T-helper 17 cell (primary cell): Measurements from ENCODE around the gene MPC1L. TPM values are rescaled to one million over a fixed set of nuclear protein-coding genes. Genes with fewer than 3 reads are reported as not detected.

Experiments used
- ATAC-seq: fragments of 150-1000 bp; cut with Tn5 transposase; 2 replicates; pipeline ENCODE4 v1.10.0; 2021; ENCODE audit warnings: mild to moderate bottlenecking, moderate library complexity
- DNase-seq, 3 donors: peaks; one replicate each; pipeline versions ENCODE4 v3.0.0 to v3.0.0-alpha.2; 2020 to 2021
- H3K9me3 ChIP-seq: one replicate; pipeline ENCODE4 v1.7.0; 2013; ENCODE audit warnings: low read length, mild to moderate bottlenecking; ENCODE audit not compliant: control insufficient read depth, poor library complexity, severe bottlenecking
- H3K27ac Mint-ChIP-seq: one replicate; pipeline ENCODE4 v1.8.0; 2022; ENCODE audit warnings: mild to moderate bottlenecking, moderate library complexity, mixed read lengths
- H3K27me3 Mint-ChIP-seq: one replicate; pipeline ENCODE4 v1.8.0; 2022; ENCODE audit warnings: mixed read lengths
- H3K36me3 Mint-ChIP-seq: one replicate; pipeline ENCODE4 v1.8.0; 2022; ENCODE audit warnings: low read depth, mixed read lengths
- H3K4me1 Mint-ChIP-seq: one replicate; pipeline ENCODE4 v1.8.0; 2022; ENCODE audit warnings: mild to moderate bottlenecking, mixed read lengths
- H3K4me3 Mint-ChIP-seq: one replicate; pipeline ENCODE4 v1.8.0; 2022; ENCODE audit warnings: mild to moderate bottlenecking, moderate library complexity, mixed read lengths
- total RNA-seq, 4 donors: library from RNA in 2 of 4; stranded (reverse) in 2 of 4; gene quantifications; one replicate each; pipeline ENCODE4 v1.2.3 and lab custom pipeline; 2022 to 2026

The MPC1L gene
- total RNA-seq, 2 donors from 2014 or later: not detected

DNA sequence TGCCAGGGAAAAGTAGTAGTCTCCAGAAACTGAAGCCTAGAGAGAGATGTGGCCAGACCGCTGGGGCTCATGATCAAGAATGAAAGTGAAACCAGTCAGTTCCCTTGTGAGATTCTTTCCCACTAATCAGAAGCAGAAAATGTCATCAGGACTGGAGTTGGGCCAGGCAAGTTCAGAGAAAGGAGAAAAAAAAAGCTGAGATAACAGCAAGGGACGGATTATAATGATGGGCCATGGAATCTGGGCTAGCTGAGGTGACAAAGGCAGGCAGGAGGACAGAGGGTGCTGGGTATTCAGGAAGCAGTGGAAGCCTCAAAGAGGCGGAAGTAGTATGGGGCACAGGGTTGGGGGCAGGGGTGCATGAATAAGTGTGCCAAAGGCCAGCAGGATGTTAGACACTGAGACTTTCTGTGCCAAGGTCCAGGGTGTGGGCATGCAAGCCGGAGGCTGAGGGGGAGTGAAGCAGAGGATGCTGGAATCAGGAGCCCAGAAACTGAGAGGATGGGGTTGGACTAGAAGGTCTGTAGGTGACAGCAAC, 21.7 kb downstream of the MPC1L start:
- ATAC-seq (peak; percentile 57), DNase-seq (peak in 2 of 3 donors; percentile 14 to 20)
- Mint-ChIP-seq H3K4me1 (peaks cover 22% of the 10 kb centered on the region), H3K27ac (peak overlapping the region; percentile 96), H3K27me3 (no peaks in the 10 kb centered on the region), H3K36me3 (peaks cover 9% of the 10 kb centered on the region), H3K4me3 (peak overlapping the region; percentile 99)
- no peaks in the 10 kb centered on the region for H3K9me3 ChIP-seq

DNA sequence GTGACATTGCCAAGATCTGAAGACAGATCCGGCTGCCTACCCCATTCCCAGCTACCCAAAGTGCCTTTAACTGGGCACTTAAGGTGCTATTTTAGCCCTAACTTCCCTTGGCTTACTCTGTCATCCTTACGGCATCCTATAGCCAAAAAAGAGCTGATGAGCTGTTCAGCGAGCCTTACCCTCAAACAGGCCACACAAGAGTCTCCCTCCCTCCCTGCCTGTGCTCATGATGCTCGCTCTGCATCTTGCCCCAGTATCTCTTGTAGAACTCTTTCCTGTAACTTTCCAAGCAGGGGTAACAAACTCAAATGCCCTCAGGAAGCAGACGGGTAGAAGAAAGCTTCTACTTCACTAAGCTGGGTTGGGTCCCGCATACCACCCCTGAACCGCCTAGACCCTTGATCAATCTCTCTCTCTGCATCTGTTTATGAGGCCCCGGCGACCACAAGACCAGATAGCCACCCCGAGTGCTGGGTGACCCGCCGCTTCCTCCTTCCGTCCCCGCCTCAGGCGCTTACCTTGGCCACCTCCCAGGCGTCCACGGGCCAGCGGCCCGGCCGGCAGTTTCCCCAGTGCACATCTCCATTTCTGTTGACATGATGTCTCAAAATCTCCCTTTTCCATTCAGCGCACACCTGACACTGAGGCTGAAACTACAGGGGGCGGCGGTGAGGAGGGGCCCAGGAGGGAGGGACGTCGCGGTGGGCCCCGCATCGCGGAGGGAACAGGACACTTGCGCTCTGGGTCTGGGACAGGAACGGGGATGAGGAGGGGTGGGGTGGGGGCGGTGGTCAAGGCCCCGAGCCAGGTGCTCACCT, 23.5 kb downstream of the MPC1L start:
- ATAC-seq (peak; percentile 25), DNase-seq (no peak)
- Mint-ChIP-seq H3K27ac (peak overlapping the region; percentile 92), H3K36me3 (peaks cover 9% of the 10 kb centered on the region), H3K4me1 (peaks cover 24% of the 10 kb centered on the region), H3K27me3 (no peaks in the 10 kb centered on the region), H3K4me3 (peak overlapping the region; percentile 95)
- H3K9me3 ChIP-seq: no peaks in the 10 kb centered on the region

- DNase-seq (peak; percentile 85 to 88 (median 87)), ATAC-seq (peak; percentile 77)
- peak within 1 kb of the TSS; percentile 95 for H3K4me3 Mint-ChIP-seq
- H3K36me3 Mint-ChIP-seq: peaks cover 9% of the 10 kb centered on the region
- H3K4me1 Mint-ChIP-seq: peaks cover 17% of the 10 kb centered on the region
- no peaks in the 10 kb centered on the region for H3K9me3 ChIP-seq
- no peaks in the 10 kb centered on the region for H3K27me3 Mint-ChIP-seq
- peak within 1 kb of the TSS; percentile 92 for H3K27ac Mint-ChIP-seq
These were observed 24.3 kb downstream of the MPC1L start, which contains the start of gene CXorf38 for GRCh38 chrX:40647307-40648197. TSS of gene CXorf38 (minus strand) at chrX:40647561. CDS start at chrX:40647520, 41 bp downstream.

- Mint-ChIP-seq H3K36me3 (peaks cover 2% of the 10 kb centered on the region), H3K27ac (peak overlapping the region; percentile 82), H3K4me1 (peaks cover 2% of the 10 kb centered on the region), H3K27me3 (no peaks in the 10 kb centered on the region), H3K4me3 (no peak overlapping the region)
- no peaks in the 10 kb centered on the region for H3K9me3 ChIP-seq
- peak; percentile 37 to 53 (median 51) for DNase-seq
- no peak for ATAC-seq
These were observed 28.5 kb downstream of the MPC1L start for GRCh38 chrX:40651620-40652223.

DNA sequence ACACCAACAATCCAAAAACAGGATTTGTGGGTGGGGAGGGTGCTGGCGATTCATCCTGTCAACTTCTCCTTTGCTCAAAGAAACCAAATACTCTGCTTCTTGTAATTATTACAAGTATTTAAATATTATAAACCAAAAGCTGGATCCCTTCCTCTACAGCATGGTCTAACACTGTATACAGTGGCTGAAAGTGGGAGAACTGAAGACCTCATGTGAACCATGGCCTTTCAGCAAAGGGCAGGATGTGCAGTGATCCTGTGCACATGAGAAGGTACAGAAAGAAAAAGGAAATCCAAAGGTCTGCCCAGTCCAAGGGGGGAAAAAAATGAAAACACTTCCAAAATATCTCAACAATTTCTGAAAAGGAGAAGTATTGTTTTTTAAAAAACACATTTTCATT, 29.4 kb downstream of the MPC1L start:
- H3K4me1 Mint-ChIP-seq: peaks cover 2% of the 10 kb centered on the region
- H3K27ac Mint-ChIP-seq: no peak overlapping the region
- no peak overlapping the region for H3K4me3 Mint-ChIP-seq
- peaks cover 2% of the 10 kb centered on the region for H3K36me3 Mint-ChIP-seq
- ATAC-seq (no peak), DNase-seq (no peak)
- no peaks in the 10 kb centered on the region for H3K9me3 ChIP-seq
- no peaks in the 10 kb centered on the region for H3K27me3 Mint-ChIP-seq

DNA sequence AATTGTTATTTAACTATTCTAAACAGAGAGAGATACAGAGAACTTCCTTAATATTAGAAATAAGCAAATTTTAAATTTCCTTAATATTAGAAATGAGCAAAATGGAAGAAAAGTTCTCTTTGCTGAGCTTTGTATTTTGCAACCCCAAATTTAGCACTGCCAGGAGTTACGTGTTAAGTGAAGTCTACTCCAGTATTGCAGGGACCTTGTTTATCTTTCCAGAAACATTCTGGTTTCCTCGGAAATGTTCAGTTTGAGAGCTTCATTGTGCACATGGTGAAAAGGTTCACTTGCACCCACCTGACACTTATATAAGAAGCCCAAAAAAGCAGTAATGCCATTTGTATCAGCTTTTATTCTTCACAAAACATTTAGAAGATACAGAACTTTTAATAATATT, 30.3 kb downstream of the MPC1L start:
- no peaks in the 10 kb centered on the region for H3K9me3 ChIP-seq
- Mint-ChIP-seq H3K36me3 (peaks cover 2% of the 10 kb centered on the region), H3K4me3 (no peak overlapping the region), H3K27ac (no peak overlapping the region), H3K27me3 (no peaks in the 10 kb centered on the region), H3K4me1 (peaks cover 2% of the 10 kb centered on the region)
- no peak for ATAC-seq
- no peak for DNase-seq

DNA sequence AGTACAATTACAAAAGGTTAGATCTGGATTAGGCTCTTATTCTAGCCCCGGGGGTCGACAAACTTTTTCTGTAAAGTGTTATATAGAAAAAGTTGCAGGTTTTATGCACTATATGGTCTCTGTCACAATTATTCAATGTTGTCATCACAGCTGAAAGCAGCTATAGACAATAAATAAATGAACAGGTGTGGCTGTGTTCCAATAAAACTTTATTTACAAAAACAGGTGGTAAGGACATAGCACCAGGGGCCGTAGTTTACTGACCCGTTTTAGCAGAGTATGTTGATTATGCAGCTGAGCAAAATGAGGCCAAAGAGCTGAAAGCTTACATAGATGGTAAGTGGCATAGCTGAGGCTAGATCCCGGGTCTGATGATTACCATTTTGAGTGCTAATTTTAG, 37.2 kb downstream of the MPC1L start:
- no peaks in the 10 kb centered on the region for H3K4me1 Mint-ChIP-seq
- H3K27ac Mint-ChIP-seq: no peak overlapping the region
- H3K36me3 Mint-ChIP-seq: no peaks in the 10 kb centered on the region

DNA sequence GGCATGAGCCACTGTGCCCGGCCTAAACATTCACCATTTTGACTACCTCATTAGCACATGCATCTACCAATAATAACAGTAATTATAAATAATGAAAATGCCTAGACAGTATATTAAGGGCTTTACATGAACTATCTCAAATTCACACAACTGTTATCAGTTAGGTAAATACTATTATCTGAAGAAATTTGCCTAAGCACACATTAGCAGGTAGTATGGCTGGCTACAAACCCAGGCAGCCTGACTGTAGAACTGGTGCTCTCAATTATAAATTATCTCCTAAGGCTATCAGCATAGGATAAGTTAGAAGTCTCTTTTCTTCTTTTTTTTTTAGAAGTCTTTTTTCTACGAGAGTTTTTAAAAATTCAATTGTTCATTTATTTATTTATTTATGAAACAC, 38.3 kb downstream of the MPC1L start:
- Mint-ChIP-seq H3K36me3 (no peaks in the 10 kb centered on the region), H3K4me1 (no peaks in the 10 kb centered on the region), H3K4me3 (no peak overlapping the region), H3K27ac (no peak overlapping the region), H3K27me3 (no peaks in the 10 kb centered on the region)
- DNase-seq (no peak), ATAC-seq (no peak)
- no peaks in the 10 kb centered on the region for H3K9me3 ChIP-seq

More for the DNA sequence above, 37.2 kb downstream of the MPC1L start:
- H3K9me3 ChIP-seq: no peaks in the 10 kb centered on the region
- H3K27me3 Mint-ChIP-seq: no peaks in the 10 kb centered on the region
- no peak for ATAC-seq
- no peak for DNase-seq
- no peak overlapping the region for H3K4me3 Mint-ChIP-seq

- H3K36me3 Mint-ChIP-seq: peaks cover 3% of the 10 kb centered on the region
These were observed 40.0 kb downstream of the MPC1L start for GRCh38 chrX:40663078-40663740.

GRCh38 chrX:40663880-40664630, 40.8 kb downstream of the MPC1L start:
- H3K4me1 Mint-ChIP-seq: no peaks in the 10 kb centered on the region
- no peak overlapping the region for H3K4me3 Mint-ChIP-seq
- ATAC-seq (no peak), DNase-seq (no peak)
- no peaks in the 10 kb centered on the region for H3K27me3 Mint-ChIP-seq
- no peak overlapping the region for H3K27ac Mint-ChIP-seq
- peaks cover 3% of the 10 kb centered on the region for H3K36me3 Mint-ChIP-seq
- no peaks in the 10 kb centered on the region for H3K9me3 ChIP-seq

More at GRCh38 chrX:40663078-40663740, 40.0 kb downstream of the MPC1L start:
- DNase-seq (no peak), ATAC-seq (no peak)
- Mint-ChIP-seq H3K27me3 (no peaks in the 10 kb centered on the region), H3K4me3 (no peak overlapping the region), H3K4me1 (no peaks in the 10 kb centered on the region), H3K27ac (no peak overlapping the region)
- no peaks in the 10 kb centered on the region for H3K9me3 ChIP-seq

DNA sequence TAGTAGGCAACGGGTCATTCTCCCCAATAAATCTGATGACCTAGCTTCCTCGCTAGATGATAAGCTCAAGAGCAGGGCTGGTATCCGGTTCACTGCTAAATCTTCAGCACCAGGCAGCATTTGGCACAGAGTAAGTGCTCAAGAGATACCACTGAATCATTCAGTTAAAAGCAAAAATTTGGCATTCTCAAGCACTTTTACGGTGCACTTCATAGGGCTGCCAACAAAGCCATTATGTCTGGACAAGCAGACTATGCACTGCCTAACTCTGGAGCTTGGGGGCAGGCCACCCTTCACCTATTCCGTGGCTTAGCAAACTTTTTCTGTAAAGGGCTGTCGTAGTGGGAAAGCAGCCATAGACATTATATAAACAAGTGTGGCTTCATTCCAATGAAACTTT, 47.9 kb downstream of the MPC1L start:
- ATAC-seq: no peak
- Mint-ChIP-seq H3K36me3 (peaks cover 3% of the 10 kb centered on the region), H3K27ac (no peak overlapping the region), H3K27me3 (no peaks in the 10 kb centered on the region), H3K4me1 (peaks cover 6% of the 10 kb centered on the region), H3K4me3 (no peak overlapping the region)
- DNase-seq: no peak
- H3K9me3 ChIP-seq: no peaks in the 10 kb centered on the region
